ENCODE measurements around the gene NFIA. TPM values are rescaled to one million over a fixed set of nuclear protein-coding genes. Genes with fewer than 3 reads are reported as not detected.

NFIA gene
- total RNA-seq, 3 donors from 2014 or later: 54.9 to 87.5 (median 79.6) TPM

DNA sequence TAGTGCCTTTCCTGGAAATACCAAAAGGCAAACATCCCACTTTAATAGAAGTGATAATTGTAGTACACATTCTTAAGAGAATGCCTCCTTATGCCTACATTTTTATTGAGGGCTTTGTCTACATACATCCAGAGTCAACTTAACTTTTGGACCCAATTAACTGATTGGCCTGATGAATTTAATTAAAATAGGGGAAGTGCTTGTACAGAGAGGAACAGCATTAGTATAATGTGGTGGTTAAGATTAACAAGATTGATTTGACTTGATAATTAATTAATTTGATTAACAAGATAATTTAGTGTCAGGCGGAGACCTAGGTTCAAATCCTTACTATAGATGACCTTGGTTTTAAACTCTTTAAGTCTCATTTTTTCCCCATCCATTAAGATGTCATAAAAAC is 111.4 kb downstream of the NFIA start:
- H3K27ac ChIP-seq: no peak overlapping the region
- intact Hi-C loops (cut with DNase I; ENCODE audit: low total_unique reads): no loop called here

DNA sequence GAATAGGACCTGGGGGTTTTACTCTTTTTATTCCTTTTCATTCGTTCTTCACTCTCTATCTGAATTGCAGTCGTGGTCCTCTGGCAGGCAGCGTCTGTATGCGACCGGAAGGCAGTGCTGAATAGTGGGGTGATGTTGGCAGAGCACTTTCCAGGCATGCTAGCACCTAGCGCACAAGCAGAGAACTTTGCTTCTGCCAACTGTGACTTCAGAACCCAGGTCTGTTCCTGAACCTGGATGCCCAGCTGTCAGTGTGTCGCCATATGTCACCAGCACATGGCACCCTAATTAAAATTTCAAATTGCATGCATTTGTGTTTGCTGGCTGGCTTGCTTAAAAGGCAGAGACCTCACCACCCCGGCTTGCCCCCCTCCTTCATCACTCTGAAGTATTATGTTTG is 116.2 kb downstream of the NFIA start:
- Histone ChIP-seq H3K27me3 (no peaks in the 10 kb centered on the region), H3K4me1 (no peaks in the 10 kb centered on the region), H3K4me3 (no peak overlapping the region), H3K27ac (no peak overlapping the region), H3K9me3 (no peaks in the 10 kb centered on the region), H3K36me3 (no peaks in the 10 kb centered on the region)
- intact Hi-C loops (cut with DNase I; ENCODE audit: low total_unique reads): no loop called here
- no peak for DNase-seq (ENCODE audit: low spot score in 2 of 2)
- no peak for TF ChIP-seq POLR2A (IDR thresholded peaks at IDR 0.05)
- TF ChIP-seq, protein P1, sequence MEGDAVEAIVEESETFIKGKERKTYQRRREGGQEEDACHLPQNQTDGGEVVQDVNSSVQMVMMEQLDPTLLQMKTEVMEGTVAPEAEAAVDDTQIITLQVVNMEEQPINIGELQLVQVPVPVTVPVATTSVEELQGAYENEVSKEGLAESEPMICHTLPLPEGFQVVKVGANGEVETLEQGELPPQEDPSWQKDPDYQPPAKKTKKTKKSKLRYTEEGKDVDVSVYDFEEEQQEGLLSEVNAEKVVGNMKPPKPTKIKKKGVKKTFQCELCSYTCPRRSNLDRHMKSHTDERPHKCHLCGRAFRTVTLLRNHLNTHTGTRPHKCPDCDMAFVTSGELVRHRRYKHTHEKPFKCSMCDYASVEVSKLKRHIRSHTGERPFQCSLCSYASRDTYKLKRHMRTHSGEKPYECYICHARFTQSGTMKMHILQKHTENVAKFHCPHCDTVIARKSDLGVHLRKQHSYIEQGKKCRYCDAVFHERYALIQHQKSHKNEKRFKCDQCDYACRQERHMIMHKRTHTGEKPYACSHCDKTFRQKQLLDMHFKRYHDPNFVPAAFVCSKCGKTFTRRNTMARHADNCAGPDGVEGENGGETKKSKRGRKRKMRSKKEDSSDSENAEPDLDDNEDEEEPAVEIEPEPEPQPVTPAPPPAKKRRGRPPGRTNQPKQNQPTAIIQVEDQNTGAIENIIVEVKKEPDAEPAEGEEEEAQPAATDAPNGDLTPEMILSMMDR (IDR thresholded peaks at IDR 0.05): no peak

More for the DNA sequence above, 111.4 kb downstream of the NFIA start:
- Histone ChIP-seq H3K4me3 (no peak overlapping the region), H3K9me3 (no peaks in the 10 kb centered on the region), H3K36me3 (no peaks in the 10 kb centered on the region), H3K27me3 (no peaks in the 10 kb centered on the region), H3K4me1 (no peaks in the 10 kb centered on the region)
- no peak for DNase-seq (ENCODE audit: low spot score in 2 of 2)
- TF ChIP-seq, protein P1 (IDR thresholded peaks at IDR 0.05): no peak
- TF ChIP-seq POLR2AphosphoS5 (IDR thresholded peaks at IDR 0.05) (no peak), POLR2A (IDR thresholded peaks at IDR 0.05) (no peak)

GRCh38 chr1:61201035-61201434 is 118.7 kb downstream of the NFIA start:
- TF ChIP-seq POLR2A (IDR thresholded peaks at IDR 0.05) (no peak), POLR2AphosphoS5 (IDR thresholded peaks at IDR 0.05) (no peak)
- TF ChIP-seq, protein P1 (IDR thresholded peaks at IDR 0.05): no peak
- DNase-seq (ENCODE audit: low spot score in 2 of 2): no peak
- no peaks in the 10 kb centered on the region for H3K36me3 ChIP-seq
- no peak overlapping the region for H3K27ac ChIP-seq
- intact Hi-C loops (cut with DNase I; ENCODE audit: low total_unique reads): no loop called here
- no peaks in the 10 kb centered on the region for H3K27me3 ChIP-seq
- H3K4me1 ChIP-seq: no peaks in the 10 kb centered on the region
- H3K9me3 ChIP-seq: no peaks in the 10 kb centered on the region
- H3K4me3 ChIP-seq: no peak overlapping the region

DNA sequence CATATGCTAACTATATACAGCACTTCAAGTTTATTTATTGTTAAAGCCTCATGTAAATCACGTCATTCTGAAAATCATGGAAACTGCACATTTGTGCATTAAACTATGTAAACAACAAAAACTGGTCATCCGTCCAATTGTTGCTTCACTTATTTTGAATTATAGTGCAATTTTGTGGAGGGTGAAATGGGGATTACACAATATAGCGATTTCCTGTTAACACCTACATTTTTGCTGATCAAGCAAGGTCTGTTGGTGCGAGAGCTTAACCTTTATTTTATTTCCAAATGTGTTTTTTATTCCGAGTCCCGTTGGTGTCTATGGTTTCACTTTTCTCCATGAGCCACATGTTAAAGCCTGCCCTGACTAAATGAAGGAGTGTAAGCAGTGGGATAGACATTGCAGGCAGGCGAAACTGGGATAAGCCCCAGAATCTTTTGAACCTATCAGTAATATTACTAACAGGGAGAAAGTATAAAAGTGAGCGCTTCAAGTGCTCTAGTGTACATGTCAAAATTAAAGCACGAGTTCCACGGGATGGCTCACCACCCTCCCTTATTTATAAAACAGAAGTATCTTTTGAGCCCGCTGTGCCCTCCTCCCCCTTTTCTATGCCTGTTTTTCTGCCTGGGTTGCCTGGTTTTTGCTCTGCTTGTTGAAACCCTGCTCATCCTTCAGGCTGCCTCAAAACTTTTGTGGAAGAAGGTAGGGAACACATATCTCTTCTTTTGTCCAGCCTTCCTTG is 120.7 kb downstream of the NFIA start:
- DNase-seq (ENCODE audit: low spot score in 2 of 2): no peak
- no peaks in the 10 kb centered on the region for H3K9me3 ChIP-seq
- no peaks in the 10 kb centered on the region for H3K4me1 ChIP-seq
- peak overlapping the region; percentile 8 to 62 (median 42) for H3K4me3 ChIP-seq
- H3K27me3 ChIP-seq: no peaks in the 10 kb centered on the region
- TF ChIP-seq POLR2AphosphoS5 (IDR thresholded peaks at IDR 0.05) (no peak), POLR2A (IDR thresholded peaks at IDR 0.05) (no peak)
- TF ChIP-seq, protein P1 (IDR thresholded peaks at IDR 0.05): no peak
- no peaks in the 10 kb centered on the region for H3K36me3 ChIP-seq
- H3K27ac ChIP-seq: peak overlapping the region; percentile 65 to 74
- intact Hi-C loops (cut with DNase I; ENCODE audit: low total_unique reads): no loop called here

GRCh38 chr1:61204528-61204927 is 122.2 kb downstream of the NFIA start:
- TF ChIP-seq POLR2AphosphoS5 (IDR thresholded peaks at IDR 0.05): no peak
- no peak for TF ChIP-seq POLR2A (IDR thresholded peaks at IDR 0.05)
- TF ChIP-seq, protein P1 (IDR thresholded peaks at IDR 0.05): no peak
- no peaks in the 10 kb centered on the region for H3K9me3 ChIP-seq
- DNase-seq (ENCODE audit: low spot score in 2 of 2): no peak
- H3K4me3 ChIP-seq: no peak overlapping the region
- no peaks in the 10 kb centered on the region for H3K4me1 ChIP-seq
- intact Hi-C loops (cut with DNase I; ENCODE audit: low total_unique reads): no loop called here
- H3K27me3 ChIP-seq: no peaks in the 10 kb centered on the region
- H3K27ac ChIP-seq: peak overlapping the region in 1 of 2 donors; percentile 9
- H3K36me3 ChIP-seq: no peaks in the 10 kb centered on the region
